ENCODE data around the gene NRARP. TPM values are rescaled to one million over a fixed set of nuclear protein-coding genes. Genes with fewer than 3 reads are reported as not detected.

Gene NRARP
- total RNA-seq, 1 experiment from 2014 or later: 22.2 TPM

- no peak overlapping the region for H3K4me3 ChIP-seq (replicated peaks in 1 of 2; ENCODE audit: low read depth in 1 of 2, low read length in 2 of 2)
- H4K20me1 ChIP-seq (ENCODE audit: insufficient read depth): no peaks in the 10 kb centered on the region
- TF ChIP-seq CTCF (IDR thresholded peaks at IDR 0.05 in 2 of 3, conservative IDR thresholded peaks at IDR 0.05 in 1 of 3; ENCODE audit: borderline replicate concordance in 1 of 3, insufficient read depth in 1 of 3, low read depth in 2 of 3, low read length in 2 of 3): 0 out of 6 replicates have a peak, but pooled peaks of 1 of the 3 experiments have one; percentile 8
- TF ChIP-seq SP1 (IDR thresholded peaks at IDR 0.05; ENCODE audit: low read depth): no peak
- no peak overlapping the region for H3K9ac ChIP-seq (ENCODE audit: low read length)
- no peaks in the 10 kb centered on the region for H3K9me2 ChIP-seq (ENCODE audit: insufficient read depth)
- no peak overlapping the region for H2AFZ ChIP-seq (ENCODE audit: low read depth, low read length, poor library complexity, severe bottlenecking)
- H3K27me3 ChIP-seq (ENCODE audit: insufficient read depth, low read length): no peaks in the 10 kb centered on the region
- intact Hi-C loops (cut with micrococcal nuclease): no loop called here
- DNase-seq (ENCODE audit: low read depth, low spot score) (no peak), ATAC-seq (no peak)
- CTCF ChIA-PET: interaction anchor here (0.6 to 1.4 kb wide), 3 partner anchors 17 to 110 kb away, joined by 3 to 8 read pairs (median 4); partner anchors contain the start of genes EXD3, NOXA1 and NRARP
- no TSS peak for BruUV-seq (replicated peaks)
- no peaks in the 10 kb centered on the region for H3K36me3 ChIP-seq (ENCODE audit: control insufficient read depth in 1 of 2, insufficient read depth in 2 of 2, low read length in 2 of 2)
- no peaks in the 10 kb centered on the region for H3K9me3 ChIP-seq (ENCODE audit: control insufficient read depth in 1 of 2, insufficient read depth in 1 of 2, low read depth in 1 of 2, low read length in 2 of 2)
- peaks cover 10 to 20% of the 10 kb centered on the region in 2 experiments; a peak in 3 of 4 replicates for H3K4me1 ChIP-seq (ENCODE audit: control insufficient read depth in 1 of 2, insufficient read depth in 2 of 2, low read length in 2 of 2)
- H3K27ac ChIP-seq (ENCODE audit: low read depth, low read length): no peak overlapping the region; the same call in 1 of the 2 replicates
- RAD21 ChIA-PET (ENCODE audit: low non-redundant PET in 1 of 2, low total read pairs in 2 of 2, uncharacterized antibody in 2 of 2, unreplicated experiment in 2 of 2): no interaction called here
- H3K79me2 ChIP-seq (ENCODE audit: insufficient read depth, low read length): no peaks in the 10 kb centered on the region
- H3K4me2 ChIP-seq (ENCODE audit: low read length): no peak overlapping the region
- POLR2A ChIA-PET: interaction anchor here (0.6 kb wide), 1 partner anchor 122 kb away, joined by 3 read pairs; the partner anchor contains the start of gene ENTPD8
Measured at GRCh38 chr9:137319011-137319738, 17.1 kb upstream of the NRARP start.

GRCh38 chr9:137318602-137319001 is 16.5 kb upstream of the NRARP start:
- Histone ChIP-seq H3K27me3 (ENCODE audit: insufficient read depth, low read length) (no peaks in the 10 kb centered on the region), H3K9me3 (ENCODE audit: control insufficient read depth in 1 of 2, insufficient read depth in 1 of 2, low read depth in 1 of 2, low read length in 2 of 2) (no peaks in the 10 kb centered on the region), H3K9ac (ENCODE audit: low read length) (no peak overlapping the region), H3K27ac (ENCODE audit: low read depth, low read length) (no peak overlapping the region), H3K36me3 (ENCODE audit: control insufficient read depth in 1 of 2, insufficient read depth in 2 of 2, low read length in 2 of 2) (no peaks in the 10 kb centered on the region), H3K4me1 (ENCODE audit: control insufficient read depth in 1 of 2, insufficient read depth in 2 of 2, low read length in 2 of 2) (peaks cover 10 to 20% of the 10 kb centered on the region in 2 experiments; a peak in 3 of 4 replicates), H3K79me2 (ENCODE audit: insufficient read depth, low read length) (no peaks in the 10 kb centered on the region), H4K20me1 (ENCODE audit: insufficient read depth) (no peaks in the 10 kb centered on the region), H3K9me2 (ENCODE audit: insufficient read depth) (no peaks in the 10 kb centered on the region), H3K4me2 (ENCODE audit: low read length) (no peak overlapping the region), H3K4me3 (replicated peaks in 1 of 2; ENCODE audit: low read depth in 1 of 2, low read length in 2 of 2) (no peak overlapping the region), H2AFZ (ENCODE audit: low read depth, low read length, poor library complexity, severe bottlenecking) (no peak overlapping the region)
- CTCF ChIA-PET: interaction anchor here (1.4 kb wide), 1 partner anchor 17 kb away, joined by 4 read pairs; the partner anchor contains the start of gene NRARP
- RAD21 ChIA-PET (ENCODE audit: low non-redundant PET in 1 of 2, low total read pairs in 2 of 2, uncharacterized antibody in 2 of 2, unreplicated experiment in 2 of 2): no interaction called here
- BruUV-seq (replicated peaks): no TSS peak
- ATAC-seq: no peak
- DNase-seq (ENCODE audit: low read depth, low spot score): no peak
- intact Hi-C loops (cut with micrococcal nuclease): no loop called here
- POLR2A ChIA-PET: interaction anchor here (0.6 kb wide), 1 partner anchor 122 kb away, joined by 3 read pairs; the partner anchor contains the start of gene ENTPD8
- TF ChIP-seq ZFX (IDR thresholded peaks at IDR 0.05): no peak
- no peak for TF ChIP-seq ZNF274 (IDR thresholded peaks at IDR 0.05; ENCODE audit: low read depth, low read length)
- TF ChIP-seq SIN3A (IDR thresholded peaks at IDR 0.05; ENCODE audit: low read depth): no peak
- TF ChIP-seq SRF (IDR thresholded peaks at IDR 0.05; ENCODE audit: low read depth): no peak
- TF ChIP-seq ELF1 (IDR thresholded peaks at IDR 0.05; ENCODE audit: borderline replicate concordance, low read depth): no peak
- TF ChIP-seq MAX (IDR thresholded peaks at IDR 0.05): no peak
- no peak for TF ChIP-seq CEBPB (IDR thresholded peaks at IDR 0.05; ENCODE audit: low read depth)
- no peak for TF ChIP-seq REST (IDR thresholded peaks at IDR 0.05; ENCODE audit: low read depth)
- no peak for TF ChIP-seq ATF3 (IDR thresholded peaks at IDR 0.05)
- no peak for TF ChIP-seq EGR1 (IDR thresholded peaks at IDR 0.05; ENCODE audit: low read depth)
- TF ChIP-seq JUND (IDR thresholded peaks at IDR 0.05): no peak
